HL-60/S4 treated with retinoic acid at 250 ng/mL for 4 days and 3 days (cell line): ENCODE measurements around the gene GOLT1A.

ENCODE experiments used
- in situ Hi-C: fragments of 300-500 bp; cut with MboI; formaldehyde crosslinking; loops from 2 replicates; pipeline ENCODE4 v1.7.0; 2022; ENCODE audit warnings: low sequenced_read_pairs

Gene GOLT1A

GRCh38 chr1:204219971-204220616 is 6.3 kb upstream of the GOLT1A start:
- in situ Hi-C loops: no loop called here

- in situ Hi-C loops: no loop called here
These were observed 4.8 kb upstream of the GOLT1A start for GRCh38 chr1:204218552-204218951.

GRCh38 chr1:204217648-204218000 is 3.8 kb upstream of the GOLT1A start:
- in situ Hi-C loops: no loop called here

- in situ Hi-C loops: no loop called here
These were observed 3.3 kb upstream of the GOLT1A start for GRCh38 chr1:204216880-204217647.

GRCh38 chr1:204216236-204216635 is 2.4 kb upstream of the GOLT1A start:
- in situ Hi-C loops: no loop called here

GRCh38 chr1:204212715-204213114 is 1.1 kb downstream of the GOLT1A start:
- in situ Hi-C loops: no loop called here

- in situ Hi-C loops: no loop called here
These were observed 2.7 kb downstream of the GOLT1A start for GRCh38 chr1:204211046-204211445.

GRCh38 chr1:204207136-204207616 is 6.6 kb downstream of the GOLT1A start:
- in situ Hi-C loops: no loop called here

- in situ Hi-C loops: no loop called here
These were observed 7.7 kb downstream of the GOLT1A start for GRCh38 chr1:204206121-204206520.

- in situ Hi-C loops: no loop called here
These were observed 8.3 kb downstream of the GOLT1A start for GRCh38 chr1:204205486-204205885.

- in situ Hi-C loops: no loop called here
These were observed 8.8 kb downstream of the GOLT1A start for GRCh38 chr1:204204944-204205343.

GRCh38 chr1:204203206-204203767 is 10.5 kb downstream of the GOLT1A start:
- in situ Hi-C loops: no loop called here

- in situ Hi-C loops: no loop called here
These were observed 11.3 kb downstream of the GOLT1A start for GRCh38 chr1:204202481-204202880.

GRCh38 chr1:204201348-204202040 is 12.3 kb downstream of the GOLT1A start:
- in situ Hi-C loops: no loop called here

GRCh38 chr1:204199579-204199978 is 14.2 kb downstream of the GOLT1A start:
- in situ Hi-C loops: no loop called here

- in situ Hi-C loops: no loop called here
These were observed 15.1 kb downstream of the GOLT1A start for GRCh38 chr1:204198348-204199340.

GRCh38 chr1:204197068-204197467 is 16.7 kb downstream of the GOLT1A start:
- in situ Hi-C loops: no loop called here

GRCh38 chr1:204196068-204196795 is 17.6 kb downstream of the GOLT1A start, which contains the start of gene KISS1:
TSS of gene KISS1 (minus strand) at chr1:204196491. CDS start at chr1:204192876, 3,615 bp downstream.
- in situ Hi-C loops: no loop called here

GRCh38 chr1:204194771-204195170 is 19.0 kb downstream of the GOLT1A start:
- in situ Hi-C loops: no loop called here

- in situ Hi-C loops: no loop called here
These were observed 19.7 kb downstream of the GOLT1A start for GRCh38 chr1:204194080-204194479.
